ENCODE results near the gene DENND1A.

- TF ChIP-seq TCF7 (IDR thresholded peaks at IDR 0.05; ENCODE audit: low read depth) (no peak), RAD21 (CRISPR knock-in tag; IDR thresholded peaks at IDR 0.05) (no peak), ZZZ3 (CRISPR knock-in tag; IDR thresholded peaks at IDR 0.05; ENCODE audit: borderline replicate concordance) (no peak), NR2F6 (IDR thresholded peaks at IDR 0.05) (no peak), NR2F6 (CRISPR knock-in tag; IDR thresholded peaks at IDR 0.05) (no peak), ZNF572 (CRISPR knock-in tag; IDR thresholded peaks at IDR 0.05) (no peak), ISX (CRISPR knock-in tag; conservative IDR thresholded peaks at IDR 0.05) (no peak), PRDM4 (CRISPR knock-in tag; IDR thresholded peaks at IDR 0.05; ENCODE audit: borderline replicate concordance) (no peak)
- TF ChIP-seq, protein P1, sequence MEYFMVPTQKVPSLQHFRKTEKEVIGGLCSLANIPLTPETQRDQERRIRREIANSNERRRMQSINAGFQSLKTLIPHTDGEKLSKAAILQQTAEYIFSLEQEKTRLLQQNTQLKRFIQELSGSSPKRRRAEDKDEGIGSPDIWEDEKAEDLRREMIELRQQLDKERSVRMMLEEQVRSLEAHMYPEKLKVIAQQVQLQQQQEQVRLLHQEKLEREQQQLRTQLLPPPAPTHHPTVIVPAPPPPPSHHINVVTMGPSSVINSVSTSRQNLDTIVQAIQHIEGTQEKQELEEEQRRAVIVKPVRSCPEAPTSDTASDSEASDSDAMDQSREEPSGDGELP (IDR thresholded peaks at IDR 0.05; ENCODE audit: borderline replicate concordance, low read depth), result no peak
- TF ChIP-seq, protein P2, sequence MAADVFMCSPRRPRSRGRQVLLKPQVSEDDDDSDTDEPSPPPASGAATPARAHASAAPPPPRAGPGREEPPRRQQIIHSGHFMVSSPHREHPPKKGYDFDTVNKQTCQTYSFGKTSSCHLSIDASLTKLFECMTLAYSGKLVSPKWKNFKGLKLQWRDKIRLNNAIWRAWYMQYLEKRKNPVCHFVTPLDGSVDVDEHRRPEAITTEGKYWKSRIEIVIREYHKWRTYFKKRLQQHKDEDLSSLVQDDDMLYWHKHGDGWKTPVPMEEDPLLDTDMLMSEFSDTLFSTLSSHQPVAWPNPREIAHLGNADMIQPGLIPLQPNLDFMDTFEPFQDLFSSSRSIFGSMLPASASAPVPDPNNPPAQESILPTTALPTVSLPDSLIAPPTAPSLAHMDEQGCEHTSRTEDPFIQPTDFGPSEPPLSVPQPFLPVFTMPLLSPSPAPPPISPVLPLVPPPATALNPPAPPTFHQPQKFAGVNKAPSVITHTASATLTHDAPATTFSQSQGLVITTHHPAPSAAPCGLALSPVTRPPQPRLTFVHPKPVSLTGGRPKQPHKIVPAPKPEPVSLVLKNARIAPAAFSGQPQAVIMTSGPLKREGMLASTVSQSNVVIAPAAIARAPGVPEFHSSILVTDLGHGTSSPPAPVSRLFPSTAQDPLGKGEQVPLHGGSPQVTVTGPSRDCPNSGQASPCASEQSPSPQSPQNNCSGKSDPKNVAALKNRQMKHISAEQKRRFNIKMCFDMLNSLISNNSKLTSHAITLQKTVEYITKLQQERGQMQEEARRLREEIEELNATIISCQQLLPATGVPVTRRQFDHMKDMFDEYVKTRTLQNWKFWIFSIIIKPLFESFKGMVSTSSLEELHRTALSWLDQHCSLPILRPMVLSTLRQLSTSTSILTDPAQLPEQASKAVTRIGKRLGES (CRISPR knock-in tag; IDR thresholded peaks at IDR 0.05; ENCODE audit: borderline replicate concordance), result no peak
- TF ChIP-seq, protein P3, sequence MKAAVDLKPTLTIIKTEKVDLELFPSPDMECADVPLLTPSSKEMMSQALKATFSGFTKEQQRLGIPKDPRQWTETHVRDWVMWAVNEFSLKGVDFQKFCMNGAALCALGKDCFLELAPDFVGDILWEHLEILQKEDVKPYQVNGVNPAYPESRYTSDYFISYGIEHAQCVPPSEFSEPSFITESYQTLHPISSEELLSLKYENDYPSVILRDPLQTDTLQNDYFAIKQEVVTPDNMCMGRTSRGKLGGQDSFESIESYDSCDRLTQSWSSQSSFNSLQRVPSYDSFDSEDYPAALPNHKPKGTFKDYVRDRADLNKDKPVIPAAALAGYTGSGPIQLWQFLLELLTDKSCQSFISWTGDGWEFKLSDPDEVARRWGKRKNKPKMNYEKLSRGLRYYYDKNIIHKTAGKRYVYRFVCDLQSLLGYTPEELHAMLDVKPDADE (CRISPR knock-in tag; IDR thresholded peaks at IDR 0.05), result no peak
These were observed 538.0 kb downstream of the DENND1A start for GRCh38 chr9:123391946-123392345.
